Large intestine (tissue), 3 donors: Measurements from ENCODE around the gene ABCF3. TPM values are rescaled to one million over a fixed set of nuclear protein-coding genes. Genes with fewer than 3 reads are reported as not detected.

Experiments used
- DNase-seq, 2 donors: peaks; one replicate each; pipeline versions ENCODE4 v3.0.0 to v3.0.0-alpha.2; 2013
- H3K27ac ChIP-seq: one replicate; pipeline ENCODE4 v1.5.1; 2013; ENCODE audit warnings: low read length
- H3K27me3 ChIP-seq: 2 replicates; pipeline ENCODE4 v1.6.1; 2013; ENCODE audit warnings: low read length; ENCODE audit not compliant: control insufficient read depth, insufficient read depth
- H3K36me3 ChIP-seq: 2 replicates; pipeline ENCODE4 v1.6.1; 2013; ENCODE audit warnings: low read length; ENCODE audit not compliant: control insufficient read depth, insufficient read depth
- H3K4me1 ChIP-seq: one replicate; pipeline ENCODE4 v1.6.1; 2013; ENCODE audit warnings: low read length; ENCODE audit not compliant: control insufficient read depth, insufficient read depth
- H3K4me3 ChIP-seq: one replicate; pipeline ENCODE4 v1.5.1; 2013; ENCODE audit warnings: low read length
- H3K9me3 ChIP-seq: one replicate; pipeline ENCODE4 v1.6.1; 2013; ENCODE audit warnings: mild to moderate bottlenecking, low read depth, low read length, moderate library complexity; ENCODE audit not compliant: control insufficient read depth
- WGBS: methylation state at CpG from one replicate; pipeline ENCODE4 v1.1.5; 2013; ENCODE audit warnings: low lambda C conversion rate; ENCODE audit not compliant: insufficient coverage; 5-methylcytosine and 5-hydroxymethylcytosine counted together
- polyA plus RNA-seq: library from polyadenylated mRNA; unstranded; fragments of 120-200 nt; gene quantifications from one replicate; pipeline ENCODE4 v1.2.1, GENCODE V29; 2013

Gene ABCF3
- polyA plus RNA-seq, 1 donor: 72.3 TPM

DNA sequence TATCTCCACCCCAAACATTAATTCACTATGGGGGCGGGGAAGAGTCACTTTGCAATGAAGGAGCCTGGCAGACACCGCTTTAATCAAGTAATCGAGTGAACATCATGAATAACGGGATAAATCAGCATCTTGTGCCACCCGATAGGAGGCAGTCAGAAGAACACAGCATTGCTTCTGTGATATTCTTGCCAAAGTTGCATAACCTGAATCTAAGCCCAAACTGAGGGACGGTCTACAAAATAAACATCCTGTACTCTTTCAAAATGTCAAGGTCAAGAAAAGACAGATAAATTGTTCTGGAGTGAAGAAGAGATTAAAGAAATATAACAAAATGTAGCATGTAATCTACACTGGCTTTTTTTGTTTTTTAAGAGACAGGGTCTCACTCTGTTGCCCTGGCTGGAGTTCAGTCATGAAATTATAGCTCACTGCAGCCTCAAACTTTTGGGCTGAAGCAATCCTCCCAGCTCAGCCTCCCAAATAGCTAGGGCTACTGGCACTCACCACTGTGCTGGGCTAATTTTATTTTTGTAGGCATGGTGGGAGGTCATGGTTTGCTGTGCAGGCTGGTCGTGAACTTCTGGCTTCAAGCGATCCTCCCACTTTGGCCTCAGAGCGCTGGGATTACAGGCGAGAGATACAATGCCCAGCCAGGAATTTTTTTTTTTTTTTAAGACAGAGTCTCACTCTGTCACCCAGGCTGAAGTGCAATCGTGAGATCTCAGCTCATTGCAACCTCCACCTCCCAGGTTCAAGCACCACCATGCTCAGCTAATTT is 23.3 kb downstream of the ABCF3 start:
- DNase-seq: no peak
- Histone ChIP-seq H3K27me3 (peaks cover 14% of the 10 kb centered on the region), H3K36me3 (no peaks in the 10 kb centered on the region), H3K4me3 (no peak overlapping the region), H3K4me1 (no peaks in the 10 kb centered on the region), H3K27ac (no peak overlapping the region), H3K9me3 (no peaks in the 10 kb centered on the region)
- 50% methylated on average over 1 of the region's 11 CpGs for WGBS

DNA sequence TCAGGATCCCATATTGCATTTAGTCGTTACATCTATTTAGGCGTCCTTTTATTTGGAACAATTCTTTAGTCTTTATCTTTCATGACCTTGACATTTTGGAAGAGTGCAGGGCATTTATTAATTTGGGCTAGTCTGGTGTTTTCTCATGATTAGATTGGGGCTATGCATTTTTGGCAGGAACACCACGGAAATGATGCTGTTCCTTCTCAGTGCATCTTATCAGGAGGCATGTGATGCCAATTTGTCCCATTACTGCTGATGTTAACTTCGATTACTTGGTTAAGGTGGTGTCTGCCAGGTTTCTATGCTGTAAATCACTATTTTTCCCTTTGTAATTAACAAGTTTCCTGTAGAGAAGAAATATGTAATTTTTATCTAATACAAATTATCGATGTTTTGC is 25.3 kb downstream of the ABCF3 start:
- no peak overlapping the region for H3K27ac ChIP-seq
- DNase-seq: no peak
- 86% methylated on average over 1 of the region's 5 CpGs for WGBS
- no peaks in the 10 kb centered on the region for H3K9me3 ChIP-seq
- peaks cover 6% of the 10 kb centered on the region for H3K27me3 ChIP-seq
- no peaks in the 10 kb centered on the region for H3K4me1 ChIP-seq
- no peaks in the 10 kb centered on the region for H3K36me3 ChIP-seq
- no peak overlapping the region for H3K4me3 ChIP-seq

DNA sequence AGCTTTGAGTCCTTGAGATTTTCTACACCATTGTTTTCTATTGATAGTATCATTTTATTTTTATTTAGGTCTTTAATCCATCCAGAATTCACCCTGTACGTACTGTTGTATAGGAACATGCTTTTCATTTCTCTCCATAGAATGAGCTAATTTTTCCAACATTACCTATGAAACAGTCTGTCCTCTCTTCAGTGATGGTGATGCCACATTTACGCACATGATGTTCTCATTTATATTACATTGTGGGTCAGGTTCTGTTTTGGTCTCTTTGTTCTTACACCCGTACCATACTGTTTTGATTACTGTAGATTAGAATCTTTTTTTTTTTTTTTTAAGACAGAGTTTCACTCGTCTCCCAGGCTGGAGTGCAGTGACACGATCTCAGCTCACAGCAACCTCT is 25.7 kb downstream of the ABCF3 start:
- H3K36me3 ChIP-seq: no peaks in the 10 kb centered on the region
- no peaks in the 10 kb centered on the region for H3K9me3 ChIP-seq
- no peak overlapping the region for H3K27ac ChIP-seq
- no peaks in the 10 kb centered on the region for H3K4me1 ChIP-seq
- no peak overlapping the region for H3K4me3 ChIP-seq
- 93% methylated on average over 2 of the region's 5 CpGs for WGBS
- H3K27me3 ChIP-seq: peaks cover 3% of the 10 kb centered on the region
- no peak for DNase-seq

DNA sequence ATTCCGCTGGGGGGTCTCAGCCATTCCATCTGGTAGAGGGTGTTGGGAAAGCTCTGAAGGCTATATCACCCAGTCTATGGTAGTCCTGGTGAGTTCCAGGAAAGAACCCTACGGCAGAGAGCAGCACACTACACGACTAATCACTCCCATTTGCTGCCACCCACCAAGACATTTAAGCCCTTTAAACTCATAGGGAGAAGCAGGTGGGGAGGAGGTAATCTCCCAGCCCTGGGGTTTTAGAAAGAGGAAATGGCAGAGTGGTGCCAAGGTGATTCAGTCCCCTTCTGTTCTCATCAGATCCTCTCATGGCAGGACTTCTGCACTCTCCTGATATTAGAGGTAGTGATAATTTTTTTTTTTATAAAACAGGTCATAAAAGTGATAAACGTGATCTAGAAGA is 32.8 kb downstream of the ABCF3 start:
- no peaks in the 10 kb centered on the region for H3K36me3 ChIP-seq
- DNase-seq: no peak
- no peak overlapping the region for H3K27ac ChIP-seq
- no peaks in the 10 kb centered on the region for H3K4me1 ChIP-seq
- WGBS: 75% methylated on average over 1 of the region's 4 CpGs
- peaks cover 2% of the 10 kb centered on the region for H3K27me3 ChIP-seq
- H3K4me3 ChIP-seq: no peak overlapping the region
- no peaks in the 10 kb centered on the region for H3K9me3 ChIP-seq

DNA sequence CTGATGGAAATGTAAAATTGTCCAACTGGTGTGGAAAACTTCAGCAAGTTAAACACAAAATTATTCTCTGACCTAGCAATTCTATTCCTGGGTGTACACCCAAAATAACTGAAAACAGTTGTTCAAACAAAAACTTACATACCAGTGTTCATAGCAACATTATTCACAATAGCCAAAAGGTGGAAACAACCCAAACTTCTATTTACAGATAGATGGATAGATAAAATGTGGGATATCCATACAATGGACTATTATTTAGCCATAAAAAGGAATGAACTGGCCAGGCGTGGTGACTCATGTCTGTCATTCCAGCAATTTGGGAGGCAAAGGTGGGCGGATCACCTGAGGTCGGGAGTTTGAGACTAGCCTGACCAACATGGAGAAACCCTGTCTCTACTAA is 36.5 kb downstream of the ABCF3 start:
- peaks cover 8% of the 10 kb centered on the region for H3K27me3 ChIP-seq
- no CpG with 5 or more reads among the region's 3 CpGs for WGBS
- H3K27ac ChIP-seq: no peak overlapping the region
- no peak for DNase-seq
- H3K36me3 ChIP-seq: no peaks in the 10 kb centered on the region
- H3K4me3 ChIP-seq: no peak overlapping the region
- H3K9me3 ChIP-seq: no peaks in the 10 kb centered on the region
- no peaks in the 10 kb centered on the region for H3K4me1 ChIP-seq

DNA sequence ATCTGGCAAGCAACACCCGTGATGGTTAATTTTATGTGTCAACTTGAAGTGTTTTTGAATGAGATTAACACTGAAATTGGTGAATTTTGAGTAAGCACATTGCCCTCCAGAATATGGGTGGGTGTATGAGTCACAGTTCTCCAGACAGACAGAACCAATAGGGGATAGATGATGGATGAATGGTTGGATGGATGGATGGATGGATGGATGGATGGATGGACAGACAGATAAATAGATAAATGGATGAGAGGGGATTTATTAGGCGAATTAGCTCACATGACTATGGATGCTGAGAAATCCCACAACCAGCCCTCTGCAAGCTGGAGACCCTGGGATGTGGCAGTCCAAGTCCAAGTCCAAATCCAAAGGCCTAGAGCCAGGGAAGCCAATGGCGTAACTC is 37.9 kb downstream of the ABCF3 start:
- no peaks in the 10 kb centered on the region for H3K36me3 ChIP-seq
- no CpG with 5 or more reads among the region's 3 CpGs for WGBS
- no peak for DNase-seq
- no peaks in the 10 kb centered on the region for H3K9me3 ChIP-seq
- H3K27ac ChIP-seq: no peak overlapping the region
- H3K4me1 ChIP-seq: no peaks in the 10 kb centered on the region
- peaks cover 20% of the 10 kb centered on the region for H3K27me3 ChIP-seq
- H3K4me3 ChIP-seq: no peak overlapping the region

DNA sequence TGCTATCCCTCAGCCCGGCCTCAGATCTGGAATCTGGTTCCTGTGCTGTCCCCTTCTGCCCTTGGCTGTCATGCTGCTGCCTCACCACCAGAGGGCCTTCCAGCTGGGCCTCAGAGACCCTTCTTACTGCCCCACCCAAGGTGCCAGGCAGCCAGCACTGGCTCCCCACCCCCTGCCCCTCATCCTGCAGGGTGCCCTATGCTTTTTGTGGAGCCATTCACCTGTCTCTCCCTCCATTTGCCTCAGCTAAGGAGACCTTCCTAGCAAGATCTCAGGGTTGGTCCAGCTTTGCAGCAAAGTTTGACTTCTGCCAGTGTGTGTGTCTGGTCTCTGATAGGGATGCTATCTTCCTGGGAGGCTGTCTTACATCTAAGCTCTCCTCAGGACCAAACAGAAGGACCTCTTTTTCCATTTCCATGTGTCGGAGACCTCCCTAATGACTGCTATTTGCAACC is 41.5 kb downstream of the ABCF3 start:
- Histone ChIP-seq H3K36me3 (no peaks in the 10 kb centered on the region), H3K4me3 (no peak overlapping the region), H3K27ac (no peak overlapping the region), H3K9me3 (peaks cover 6% of the 10 kb centered on the region), H3K27me3 (peaks cover 50% of the 10 kb centered on the region), H3K4me1 (peaks cover 8% of the 10 kb centered on the region)
- no CpG with 5 or more reads among the region's 2 CpGs for WGBS
- DNase-seq: no peak

DNA sequence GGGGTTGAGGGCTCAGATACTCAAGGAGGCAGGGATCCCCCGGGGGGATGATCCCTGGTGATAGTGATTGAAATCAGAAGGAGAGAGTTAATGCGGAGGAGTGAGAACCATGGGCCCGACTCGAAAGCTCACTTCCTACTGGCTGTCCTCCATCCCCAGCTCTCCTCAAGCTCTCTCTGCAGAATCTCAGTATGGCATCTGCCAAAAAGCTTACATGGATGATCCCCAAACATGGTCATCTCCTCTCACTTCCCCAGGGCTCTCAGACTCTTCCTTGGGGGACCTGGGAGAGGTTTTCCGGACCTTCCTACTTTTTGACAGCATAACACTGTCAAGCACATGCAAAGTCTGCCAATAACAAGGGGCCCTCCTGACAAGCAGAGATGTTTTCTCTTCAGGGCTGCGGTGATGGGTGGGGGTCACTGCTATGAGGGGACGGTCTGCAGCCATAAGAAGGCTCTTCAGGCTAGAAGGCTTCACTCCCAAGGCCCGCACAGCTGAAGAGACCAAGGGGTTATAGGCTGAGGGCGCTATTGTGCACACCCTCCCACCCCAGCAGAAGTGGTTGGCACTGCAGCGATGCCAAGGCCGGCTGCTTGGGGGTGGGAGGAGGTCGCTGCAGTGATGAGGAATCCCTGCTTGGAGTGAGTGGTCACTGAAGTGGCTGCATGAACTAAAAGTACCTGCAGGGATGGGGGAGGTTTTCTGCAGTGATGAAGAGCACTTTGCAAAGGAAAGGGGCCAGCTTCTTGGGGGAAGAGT is 42.6 kb downstream of the ABCF3 start:
- 0% methylated on average over 1 of the region's 12 CpGs for WGBS
- Histone ChIP-seq H3K4me3 (no peak overlapping the region), H3K27me3 (peaks cover 61% of the 10 kb centered on the region)

DNA sequence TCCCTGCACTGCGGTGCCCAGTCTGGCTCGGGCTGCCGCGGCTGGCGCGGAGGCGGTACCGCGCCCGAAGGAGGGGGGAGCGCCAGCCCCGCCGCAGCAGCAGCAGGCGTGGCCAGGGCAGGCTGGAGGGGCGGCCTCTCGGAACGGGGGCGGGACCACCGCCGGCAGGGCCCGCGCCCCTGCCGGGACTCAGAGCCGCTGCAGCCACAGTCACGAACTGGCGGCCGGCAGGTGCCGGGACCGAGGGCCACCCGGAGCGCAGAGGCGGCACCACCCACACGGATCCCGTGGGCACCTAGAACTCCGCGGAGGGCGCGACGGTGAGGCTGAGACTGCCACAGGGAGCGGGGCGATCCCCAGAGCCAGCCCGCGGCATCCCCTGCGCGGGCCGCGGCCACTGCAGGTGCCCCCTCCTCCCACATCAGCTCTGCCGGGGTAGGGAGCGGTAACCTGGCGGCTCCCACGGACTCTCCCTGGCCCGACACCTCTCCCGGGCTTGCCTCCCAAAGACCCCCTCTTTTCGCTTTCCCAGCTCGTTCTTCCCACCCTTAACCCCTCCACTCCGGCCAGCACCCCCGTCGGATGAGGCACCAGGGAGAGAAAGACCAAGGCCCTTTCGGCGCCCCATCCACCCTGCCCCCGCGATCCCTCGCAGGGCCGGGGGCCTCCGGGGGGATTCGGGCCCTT is 43.5 kb downstream of the ABCF3 start, which contains the start of gene VWA5B2:
VWA5B2 (plus strand) TSS at position 192 of the 687 bp plus-strand sequence. CDS start 944 bp downstream, outside the sequence.
- WGBS: no CpG with 5 or more reads among the region's 66 CpGs
- H3K27ac ChIP-seq: no peak within 1 kb of the TSS
- H3K9me3 ChIP-seq: peaks cover 10% of the 10 kb centered on the region
- H3K36me3 ChIP-seq: no peaks in the 10 kb centered on the region
- H3K4me1 ChIP-seq: peaks cover 8% of the 10 kb centered on the region
- peak within 1 kb of the TSS; percentile 35 for H3K4me3 ChIP-seq
- H3K27me3 ChIP-seq: peaks cover 67% of the 10 kb centered on the region
- DNase-seq: peak; percentile 46 to 59

More for the DNA sequence above, 42.6 kb downstream of the ABCF3 start:
- Histone ChIP-seq H3K36me3 (no peaks in the 10 kb centered on the region), H3K4me1 (peaks cover 8% of the 10 kb centered on the region), H3K9me3 (peaks cover 10% of the 10 kb centered on the region), H3K27ac (no peak overlapping the region)
- no peak for DNase-seq

DNA sequence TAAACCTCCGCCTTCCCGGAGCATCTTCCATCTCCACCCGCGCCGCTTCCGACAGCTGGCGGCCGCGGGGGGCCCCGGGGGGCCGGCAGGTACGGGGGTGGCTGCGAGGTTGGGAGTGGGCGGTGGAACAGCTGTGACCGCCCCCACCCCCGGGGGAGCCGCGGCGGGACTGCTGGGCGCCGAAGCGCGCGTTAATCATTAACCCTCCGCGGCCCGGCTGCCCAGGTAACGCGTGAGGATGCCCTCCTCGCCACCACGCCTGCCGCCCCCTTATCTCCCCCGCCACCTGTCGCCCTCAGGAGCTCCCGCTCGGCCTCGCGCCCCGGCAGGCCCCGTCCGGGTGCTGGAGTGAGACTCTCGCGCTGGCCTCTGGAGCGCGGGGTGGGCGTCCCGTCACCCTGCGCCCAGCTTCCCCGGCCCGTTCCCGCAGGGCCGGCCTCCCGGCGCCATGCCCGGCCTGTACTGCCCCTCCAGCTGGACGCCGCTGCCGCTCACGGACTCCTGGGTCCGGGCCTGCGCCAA is 44.1 kb downstream of the ABCF3 start:
- no peak overlapping the region for H3K27ac ChIP-seq
- H3K27me3 ChIP-seq: peaks cover 70% of the 10 kb centered on the region
- peak overlapping the region; percentile 35 for H3K4me3 ChIP-seq
- WGBS: no CpG with 5 or more reads among the region's 61 CpGs
- H3K4me1 ChIP-seq: peaks cover 8% of the 10 kb centered on the region
- no peaks in the 10 kb centered on the region for H3K36me3 ChIP-seq
- H3K9me3 ChIP-seq: peaks cover 10% of the 10 kb centered on the region
- DNase-seq: peak; percentile 34 to 60
